Islet of Langerhans (tissue), 1 donor: ENCODE data around the gene FMN1.

Experiments
- FAIRE-seq: peaks from one replicate; lab custom pipeline; 2011; peaks lifted over from hg19 to GRCh38; lab: Jason Lieb, UNC

FMN1 gene

DNA sequence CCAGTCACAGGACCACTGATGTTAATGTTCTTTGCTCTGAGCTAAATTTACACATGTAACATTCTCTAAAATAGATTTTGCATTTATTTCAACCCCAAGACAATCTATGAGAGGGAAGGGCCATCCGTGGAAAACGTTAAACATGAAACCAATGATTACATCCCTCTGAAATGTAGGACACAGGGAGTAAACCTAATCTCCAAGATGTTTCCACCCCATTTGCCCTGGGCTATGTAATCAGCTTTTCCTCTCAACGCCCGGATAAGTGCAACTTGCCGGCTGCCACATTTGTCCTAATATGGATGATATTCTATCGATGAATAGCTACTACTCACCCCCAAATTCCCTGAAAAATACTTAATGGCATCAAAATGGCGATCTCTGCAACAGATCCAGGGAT, 6.4 kb upstream of the FMN1 start:
- no peak for FAIRE-seq

GRCh38 chr15:33200444-33200843, 5.9 kb upstream of the FMN1 start:
- no peak for FAIRE-seq

GRCh38 chr15:33198541-33198940, 4.0 kb upstream of the FMN1 start:
- no peak for FAIRE-seq

- no peak for FAIRE-seq
Observed at GRCh38 chr15:33197636-33198035, 3.1 kb upstream of the FMN1 start.

- no peak for FAIRE-seq
Observed at GRCh38 chr15:33194237-33194636, 277 bp downstream of the FMN1 start.

GRCh38 chr15:33191591-33191990, 2.9 kb downstream of the FMN1 start:
- no peak for FAIRE-seq

GRCh38 chr15:33190539-33190938, 4.0 kb downstream of the FMN1 start:
- no peak for FAIRE-seq

DNA sequence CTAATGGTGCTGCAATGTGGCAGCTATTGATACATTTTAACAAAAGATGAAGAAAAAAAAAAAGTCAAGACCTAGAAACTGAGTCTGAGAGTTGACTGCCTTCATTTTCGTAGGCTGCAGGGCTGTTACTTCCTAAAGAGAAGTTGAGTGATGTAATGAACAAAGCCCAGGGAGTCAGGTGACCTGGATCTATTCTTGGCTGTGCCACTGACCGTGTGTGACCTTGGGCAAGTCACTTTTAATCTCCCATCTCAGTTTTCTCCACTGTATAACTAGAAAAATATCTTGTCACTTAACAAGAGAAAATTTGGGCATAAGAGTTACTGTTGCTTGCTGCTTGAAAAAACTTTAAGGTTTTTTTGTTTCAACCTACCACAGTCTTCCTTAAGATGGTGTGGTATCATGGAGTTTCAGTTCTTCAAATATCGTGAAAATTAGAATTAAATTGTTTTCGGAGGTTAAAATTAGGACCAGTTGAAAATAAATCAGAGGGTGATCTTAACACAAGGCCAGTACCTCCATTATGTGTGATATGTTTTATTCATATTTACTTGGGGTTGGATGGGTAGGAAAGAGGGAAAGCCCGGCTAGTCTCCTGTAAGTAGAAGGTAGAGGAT, 5.8 kb downstream of the FMN1 start:
- FAIRE-seq, result no peak

DNA sequence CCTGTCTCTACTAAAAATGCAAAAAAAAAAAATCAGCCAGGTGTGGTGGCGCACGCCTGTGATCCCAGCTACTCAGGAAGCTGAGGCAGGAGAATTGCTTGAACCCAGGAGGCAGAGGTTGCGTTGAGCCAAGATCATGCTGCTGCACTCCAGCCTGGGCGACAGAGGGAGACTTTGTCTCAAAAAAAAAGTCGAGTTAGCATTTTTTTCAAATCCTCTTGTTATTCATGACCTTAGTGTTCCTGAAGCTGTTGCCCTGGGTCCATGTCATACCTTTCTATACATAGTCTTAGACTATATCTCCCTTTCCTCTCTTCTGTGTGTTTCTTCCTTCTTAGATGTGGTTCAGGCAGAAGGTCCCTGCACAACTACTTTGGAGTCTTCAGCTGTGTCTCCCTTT, 6.4 kb downstream of the FMN1 start:
- FAIRE-seq, result no peak

DNA sequence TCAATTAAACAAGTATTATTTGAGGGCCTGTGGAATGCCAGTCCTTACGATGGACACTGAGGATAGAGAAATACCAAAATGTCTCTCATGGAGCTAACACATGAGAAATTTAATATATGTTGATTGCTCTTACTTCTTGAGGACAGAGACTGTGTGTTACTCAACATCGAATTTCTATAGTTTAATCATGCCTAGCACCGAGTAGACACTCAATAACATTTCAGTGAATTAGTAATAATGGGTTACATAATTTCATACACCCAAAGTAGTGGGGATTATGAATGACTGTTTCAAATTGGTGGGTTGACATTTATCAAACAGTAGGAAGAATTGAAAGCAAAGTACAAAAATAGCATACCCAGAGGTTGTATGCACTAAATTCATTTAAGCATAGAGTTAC, 11.2 kb downstream of the FMN1 start:
- no peak for FAIRE-seq

DNA sequence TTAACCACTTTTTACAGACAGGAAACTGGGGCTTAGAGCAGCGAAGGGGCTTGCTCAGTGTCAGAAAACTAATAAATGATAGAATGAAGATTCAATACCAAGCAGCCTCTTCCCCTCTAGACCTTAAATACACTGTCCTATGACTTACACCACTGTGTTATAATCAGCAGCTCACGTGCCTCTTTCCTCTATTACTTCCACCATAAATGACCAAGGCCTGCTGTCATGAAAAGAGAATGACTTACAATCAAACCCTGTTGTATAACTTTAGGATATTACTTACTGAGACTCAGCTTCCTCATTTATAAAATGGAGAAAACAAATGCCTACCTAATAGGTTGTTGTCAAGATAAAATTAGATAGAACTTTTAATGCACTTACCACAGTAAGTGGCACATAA, 11.6 kb downstream of the FMN1 start:
- no peak for FAIRE-seq

- no peak for FAIRE-seq
Observed at GRCh38 chr15:33182278-33182905, 12.1 kb downstream of the FMN1 start.

DNA sequence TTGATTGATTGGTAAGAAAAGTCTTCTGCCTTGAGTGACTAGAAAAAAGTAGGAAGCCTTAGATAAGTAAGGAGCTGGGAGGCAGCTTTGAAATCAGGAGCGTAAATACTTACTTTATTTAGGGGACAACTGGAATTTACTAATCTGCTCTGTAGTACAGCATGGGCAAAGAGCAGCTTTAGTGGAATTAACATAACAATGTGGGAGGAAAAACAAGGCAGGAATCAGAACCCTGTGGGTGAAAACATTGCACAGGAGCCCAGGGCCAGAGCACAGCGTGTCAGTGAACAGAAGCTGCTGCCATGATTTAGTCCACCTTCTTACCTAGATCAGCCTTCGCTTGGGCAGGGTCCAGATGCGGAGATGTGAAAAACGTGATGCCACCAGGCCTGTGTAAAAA, 14.6 kb downstream of the FMN1 start:
- no peak for FAIRE-seq

DNA sequence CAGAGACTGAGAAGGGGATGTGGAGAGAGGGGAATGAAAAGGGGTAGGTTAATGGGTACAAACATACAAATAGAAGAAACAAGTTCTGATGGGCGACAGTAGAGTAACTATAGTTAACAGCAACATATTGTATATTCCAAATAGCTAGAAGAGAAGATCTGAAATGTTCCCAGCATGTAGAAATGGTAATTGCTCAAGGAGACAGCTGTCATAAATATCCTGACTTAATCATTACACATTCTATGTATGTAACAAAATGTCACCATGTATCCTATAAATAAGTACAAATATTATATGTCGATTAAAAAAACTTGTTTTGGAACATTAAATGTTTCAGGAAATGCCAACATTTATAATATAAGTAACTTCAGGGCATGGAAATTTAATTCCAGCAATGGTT, 23.3 kb downstream of the FMN1 start:
- no peak for FAIRE-seq

DNA sequence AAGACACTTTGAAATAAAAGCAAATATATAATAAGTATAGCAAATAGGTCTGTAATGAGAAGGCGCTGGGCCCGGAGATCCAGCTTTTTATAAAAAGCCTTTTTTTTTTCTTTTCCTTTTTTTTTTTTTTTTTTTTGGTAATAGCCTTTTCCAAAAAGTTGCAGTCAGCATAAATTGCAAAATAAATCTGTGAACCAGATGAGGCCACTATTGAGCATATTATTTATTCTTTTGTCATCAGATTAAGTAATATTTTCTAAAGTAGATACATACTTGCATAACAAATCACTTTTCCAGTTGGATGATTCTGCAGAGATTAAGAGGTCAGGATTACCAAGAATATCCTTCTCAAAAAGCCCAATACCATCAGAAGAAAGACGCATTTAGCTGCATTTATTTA, 24.9 kb downstream of the FMN1 start:
- no peak for FAIRE-seq

GRCh38 chr15:33168444-33168843, 26.1 kb downstream of the FMN1 start:
- no peak for FAIRE-seq

DNA sequence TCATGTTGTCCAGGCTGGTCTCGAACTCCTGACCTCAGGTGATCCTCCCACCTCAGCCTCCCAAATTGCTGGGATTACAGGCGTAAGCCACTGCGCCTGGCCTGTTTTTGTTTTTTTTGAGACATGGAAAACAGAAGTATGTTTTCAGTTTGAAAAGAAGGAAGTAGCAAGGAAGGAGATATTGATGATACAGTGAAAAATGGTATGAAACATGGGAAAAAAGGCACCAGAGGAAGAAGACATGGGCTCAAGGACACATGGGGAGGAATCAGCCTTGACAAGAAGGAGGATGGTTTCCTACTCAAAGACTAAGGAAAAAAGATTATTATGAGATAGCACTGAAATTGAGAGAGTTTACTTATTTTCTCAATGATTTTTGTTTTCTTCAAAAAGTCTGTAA, 30.7 kb downstream of the FMN1 start:
- FAIRE-seq, result no peak

GRCh38 chr15:33161209-33161608, 33.3 kb downstream of the FMN1 start:
- FAIRE-seq, result no peak

- FAIRE-seq, result no peak
Observed at GRCh38 chr15:33160581-33161165, 33.8 kb downstream of the FMN1 start.

DNA sequence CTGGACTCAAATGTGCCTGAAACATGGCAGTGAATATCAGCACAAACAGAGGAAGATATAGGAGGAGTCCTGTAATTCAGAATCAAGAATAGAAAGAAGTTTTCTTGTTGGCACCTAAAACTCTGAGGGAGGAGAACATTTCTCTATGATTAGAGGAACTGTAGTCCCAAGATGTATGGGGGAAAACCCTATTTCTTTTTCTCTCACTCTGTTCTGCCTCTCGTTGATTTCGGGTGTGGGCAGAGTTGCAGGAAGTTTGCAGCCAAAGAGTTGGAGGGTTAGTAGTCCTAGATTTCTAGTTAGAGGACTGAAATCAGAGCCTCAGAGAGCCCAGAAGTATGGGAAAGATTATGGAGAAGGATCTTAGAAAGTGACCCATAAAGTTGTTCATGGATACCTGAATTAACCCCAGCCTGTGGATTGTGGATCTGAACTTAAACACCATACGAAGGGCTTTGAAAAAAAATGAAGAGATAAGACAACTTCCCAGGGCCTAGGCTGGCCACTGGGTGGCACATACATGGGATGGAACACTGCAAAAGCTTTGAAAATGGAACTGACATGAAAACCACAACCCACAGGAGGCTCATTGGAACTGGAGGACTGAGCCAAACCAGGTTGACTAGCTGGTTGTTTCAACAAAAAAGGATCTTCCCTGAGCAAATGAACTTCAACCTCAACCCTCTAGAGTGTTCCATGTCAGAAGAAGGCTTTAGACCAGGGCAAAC, 34.6 kb downstream of the FMN1 start:
- no peak for FAIRE-seq

- FAIRE-seq, result no peak
Observed at GRCh38 chr15:33158366-33158765, 36.1 kb downstream of the FMN1 start.

DNA sequence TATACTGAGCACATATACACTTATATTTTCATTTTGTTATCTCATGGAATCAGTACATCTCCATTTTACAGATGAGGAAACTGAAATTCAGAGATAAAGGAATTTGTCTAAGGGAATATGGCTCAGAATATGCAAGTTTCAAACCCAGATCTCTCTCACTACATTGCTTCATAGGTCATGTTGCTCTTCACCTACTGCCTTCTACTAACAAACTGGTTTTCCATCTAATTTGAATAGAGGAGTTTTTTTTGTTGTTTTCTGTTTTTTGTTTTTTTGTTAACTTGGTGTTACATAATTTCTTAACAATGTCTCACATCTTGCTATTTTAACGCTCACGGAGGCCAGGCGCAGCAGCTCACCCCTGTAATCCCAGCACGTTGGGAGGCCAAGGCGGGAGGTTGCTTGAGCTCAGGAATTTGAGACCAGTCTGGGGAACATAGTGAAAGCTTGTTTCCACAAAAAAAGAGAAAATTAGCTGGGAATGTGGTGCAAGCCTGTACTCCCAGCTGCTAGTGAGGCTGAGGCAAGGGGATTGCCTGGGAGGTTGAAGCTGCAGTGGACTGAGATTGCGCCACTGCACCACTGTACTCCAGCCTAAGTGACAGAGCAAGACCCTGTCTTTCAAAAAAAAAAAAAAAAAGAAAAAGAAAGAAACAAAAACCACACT, 37.0 kb downstream of the FMN1 start:
- FAIRE-seq, result no peak
